ENCODE measurements around the gene TMEM204. TPM values are rescaled to one million over a fixed set of nuclear protein-coding genes. Genes with fewer than 3 reads are reported as not detected.

Gene TMEM204
- total RNA-seq, 4 donors from 2014 or later, result 7.6 to 26.6 (median 18.8) TPM

GRCh38 chr16:1495889-1496262, 37.6 kb upstream of the TMEM204 start:
- H3K4me1 ChIP-seq, result peaks cover 25% of the 10 kb centered on the region
- no peak for DNase-seq (ENCODE audit: low spot score in 2 of 2)
- TF ChIP-seq EP300 (IDR thresholded peaks at IDR 0.05), result no peak
- TF ChIP-seq POLR2AphosphoS5 (IDR thresholded peaks at IDR 0.05), result no peak
- no peak for TF ChIP-seq POLR2A (IDR thresholded peaks at IDR 0.05)
- no peak for TF ChIP-seq CTCF (IDR thresholded peaks at IDR 0.05)
- H3K36me3 ChIP-seq, result peaks cover 53% of the 10 kb centered on the region
- H3K9me3 ChIP-seq, result no peaks in the 10 kb centered on the region
- WGBS, result 94% methylated on average over 16 of the region's 25 CpGs
- H3K4me3 ChIP-seq, result no peak overlapping the region
- no peaks in the 10 kb centered on the region for H3K27me3 ChIP-seq
- no peak overlapping the region for H3K27ac ChIP-seq

- H3K27ac ChIP-seq, result no peak overlapping the region
- H3K36me3 ChIP-seq, result peaks cover 59% of the 10 kb centered on the region
- WGBS, result 92% methylated on average over 25 of the region's 25 CpGs
- DNase-seq (ENCODE audit: low spot score in 2 of 2), result no peak
- peaks cover 25% of the 10 kb centered on the region for H3K4me1 ChIP-seq
- no peaks in the 10 kb centered on the region for H3K27me3 ChIP-seq
- TF ChIP-seq EP300 (IDR thresholded peaks at IDR 0.05), result no peak
- TF ChIP-seq POLR2AphosphoS5 (IDR thresholded peaks at IDR 0.05), result no peak
- no peak for TF ChIP-seq POLR2A (IDR thresholded peaks at IDR 0.05)
- TF ChIP-seq CTCF (IDR thresholded peaks at IDR 0.05), result no peak
- no peak overlapping the region for H3K4me3 ChIP-seq
- H3K9me3 ChIP-seq, result no peaks in the 10 kb centered on the region
These were observed 37.0 kb upstream of the TMEM204 start for GRCh38 chr16:1496464-1496863.

- WGBS, result 93% methylated on average over 15 of the region's 21 CpGs
These were observed 36.4 kb upstream of the TMEM204 start for GRCh38 chr16:1497014-1497598.

GRCh38 chr16:1498899-1499676, 34.4 kb upstream of the TMEM204 start:
- Histone ChIP-seq H3K4me1 (peaks cover 11% of the 10 kb centered on the region), H3K27me3 (no peaks in the 10 kb centered on the region), H3K36me3 (peaks cover 82% of the 10 kb centered on the region), H3K9me3 (no peaks in the 10 kb centered on the region), H3K27ac (no peak overlapping the region), H3K4me3 (no peak overlapping the region)
- TF ChIP-seq POLR2AphosphoS5 (IDR thresholded peaks at IDR 0.05) (no peak), POLR2A (IDR thresholded peaks at IDR 0.05) (no peak), CTCF (IDR thresholded peaks at IDR 0.05) (no peak), EP300 (IDR thresholded peaks at IDR 0.05) (no peak)
- WGBS, result 86% methylated on average over 22 of the region's 35 CpGs
- peak in 1 of 2 donors; percentile 58 for DNase-seq (ENCODE audit: low spot score in 2 of 2)

More at GRCh38 chr16:1497014-1497598, 36.4 kb upstream of the TMEM204 start:
- DNase-seq (ENCODE audit: low spot score in 2 of 2), result no peak
- peaks cover 65% of the 10 kb centered on the region for H3K36me3 ChIP-seq
- H3K4me3 ChIP-seq, result no peak overlapping the region
- H3K27ac ChIP-seq, result no peak overlapping the region
- H3K9me3 ChIP-seq, result no peaks in the 10 kb centered on the region
- no peak for TF ChIP-seq CTCF (IDR thresholded peaks at IDR 0.05)
- TF ChIP-seq POLR2A (IDR thresholded peaks at IDR 0.05), result no peak
- no peak for TF ChIP-seq POLR2AphosphoS5 (IDR thresholded peaks at IDR 0.05)
- TF ChIP-seq EP300 (IDR thresholded peaks at IDR 0.05), result no peak
- H3K27me3 ChIP-seq, result no peaks in the 10 kb centered on the region
- peaks cover 25% of the 10 kb centered on the region for H3K4me1 ChIP-seq

GRCh38 chr16:1499756-1500464, 33.6 kb upstream of the TMEM204 start:
- Histone ChIP-seq H3K36me3 (peaks cover 85% of the 10 kb centered on the region), H3K27me3 (no peaks in the 10 kb centered on the region), H3K4me3 (no peak overlapping the region), H3K27ac (no peak overlapping the region), H3K4me1 (peaks cover 3% of the 10 kb centered on the region), H3K9me3 (no peaks in the 10 kb centered on the region)
- DNase-seq (ENCODE audit: low spot score in 2 of 2), result peak in 1 of 2 donors; percentile 51
- no peak for TF ChIP-seq EP300 (IDR thresholded peaks at IDR 0.05)
- no peak for TF ChIP-seq CTCF (IDR thresholded peaks at IDR 0.05)
- TF ChIP-seq POLR2AphosphoS5 (IDR thresholded peaks at IDR 0.05), result no peak
- no peak for TF ChIP-seq POLR2A (IDR thresholded peaks at IDR 0.05)
- 89% methylated on average over 19 of the region's 36 CpGs for WGBS

Data from suprapubic skin (tissue), 4 donors.